OCI-LY3 (cell line): ENCODE results near the gene CHSY3.

Experiments
- EZH2phosphoT487 ChIP-seq: fragments of 200-600 bp; shearing (Covaris generic); IDR thresholded peaks from 2 replicates; pipeline ENCODE4 v1.6.1; 2018; ENCODE audit warnings: antibody characterized with exemption, mixed run types, low read depth
- TF ChIP-seq, protein P1 (sequence below): fragments of 200-600, 300-600 bp; sonication (generic); IDR thresholded peaks from 2 replicates; pipeline ENCODE4 v1.5.1; 2014; ENCODE audit warnings: antibody characterized with exemption, low read length, low read depth

DNA sequence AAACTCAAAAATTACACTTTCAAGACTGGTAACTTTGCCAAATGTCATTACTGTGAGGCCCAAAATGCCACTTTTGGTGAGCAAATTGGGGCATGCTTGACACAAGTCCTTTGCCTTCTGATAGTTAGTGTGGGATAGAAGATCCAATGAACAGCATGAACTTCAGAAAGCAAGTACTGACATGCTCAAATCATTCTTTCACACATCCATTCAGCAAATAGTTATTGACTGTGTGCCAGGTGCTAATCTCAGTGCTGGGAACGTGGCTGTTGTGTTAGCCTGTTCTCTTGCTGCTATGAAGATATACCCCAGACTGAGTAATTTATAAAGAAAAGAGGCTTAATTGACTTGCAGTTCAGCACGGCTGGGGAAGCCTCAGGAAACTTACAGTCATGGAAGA is 247.0 kb downstream of the CHSY3 start:
- TF ChIP-seq, protein P1, sequence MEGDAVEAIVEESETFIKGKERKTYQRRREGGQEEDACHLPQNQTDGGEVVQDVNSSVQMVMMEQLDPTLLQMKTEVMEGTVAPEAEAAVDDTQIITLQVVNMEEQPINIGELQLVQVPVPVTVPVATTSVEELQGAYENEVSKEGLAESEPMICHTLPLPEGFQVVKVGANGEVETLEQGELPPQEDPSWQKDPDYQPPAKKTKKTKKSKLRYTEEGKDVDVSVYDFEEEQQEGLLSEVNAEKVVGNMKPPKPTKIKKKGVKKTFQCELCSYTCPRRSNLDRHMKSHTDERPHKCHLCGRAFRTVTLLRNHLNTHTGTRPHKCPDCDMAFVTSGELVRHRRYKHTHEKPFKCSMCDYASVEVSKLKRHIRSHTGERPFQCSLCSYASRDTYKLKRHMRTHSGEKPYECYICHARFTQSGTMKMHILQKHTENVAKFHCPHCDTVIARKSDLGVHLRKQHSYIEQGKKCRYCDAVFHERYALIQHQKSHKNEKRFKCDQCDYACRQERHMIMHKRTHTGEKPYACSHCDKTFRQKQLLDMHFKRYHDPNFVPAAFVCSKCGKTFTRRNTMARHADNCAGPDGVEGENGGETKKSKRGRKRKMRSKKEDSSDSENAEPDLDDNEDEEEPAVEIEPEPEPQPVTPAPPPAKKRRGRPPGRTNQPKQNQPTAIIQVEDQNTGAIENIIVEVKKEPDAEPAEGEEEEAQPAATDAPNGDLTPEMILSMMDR, result no peak
- no peak for TF ChIP-seq EZH2phosphoT487
